HG02623 (cell line): ENCODE results near the gene HIRA.
"Not testable (repeated sequence)": the region's sequence is repeated elsewhere in the genome, so short reads cannot be mapped to it uniquely, and the experiment has no call there.

Experiments used
- ATAC-seq: cut with Tn5 transposase; IDR thresholded peaks from one replicate; pipeline ENCODE4 v1.9.1; 2021; ENCODE audit warnings: moderate library complexity; ENCODE audit not compliant: unreplicated experiment

The HIRA gene

GRCh38 chr22:19463491-19464469 lies 32.2 kb upstream of the HIRA start:
- no peak for ATAC-seq

DNA sequence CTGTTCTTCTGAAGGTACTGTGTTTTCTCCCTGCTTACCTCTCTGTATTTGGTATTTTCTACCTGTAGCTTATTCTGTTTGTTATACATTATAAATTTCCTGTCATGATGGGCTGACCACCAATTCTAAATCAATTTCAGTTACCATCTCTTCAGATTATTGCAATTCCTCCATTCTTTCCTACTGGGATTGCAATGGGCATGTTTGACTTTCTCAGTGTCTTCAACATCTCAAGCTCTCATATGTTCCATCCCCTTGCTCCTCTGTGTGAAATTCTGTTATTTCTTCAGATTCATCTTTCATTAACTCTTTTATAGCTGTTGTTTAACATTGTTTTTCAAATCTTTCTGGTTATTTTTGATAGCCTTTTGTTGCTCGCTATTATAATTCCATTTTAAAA lies 31.5 kb upstream of the HIRA start:
- no peak for ATAC-seq

- no peak for ATAC-seq
Measured at GRCh38 chr22:19461506-19461905, 30.0 kb upstream of the HIRA start.

DNA sequence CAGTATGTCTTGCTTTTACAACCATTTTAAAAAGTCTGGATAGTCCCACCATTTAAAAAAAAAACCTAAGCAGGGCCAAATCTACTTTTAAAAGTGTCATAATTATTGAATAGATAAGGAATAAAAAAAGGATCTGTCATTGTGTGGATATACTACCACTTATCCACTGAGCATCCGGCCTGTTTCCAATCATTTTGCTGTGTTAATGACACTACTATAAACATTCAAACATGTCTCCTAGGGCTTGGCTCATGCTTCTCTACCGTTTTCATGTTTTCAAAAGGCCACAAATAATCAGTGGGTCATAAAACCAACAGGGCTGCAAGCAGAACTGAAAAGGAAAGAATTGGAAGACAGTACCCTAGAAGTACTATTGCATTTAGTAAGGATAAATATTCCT lies 28.5 kb upstream of the HIRA start:
- no peak for ATAC-seq

GRCh38 chr22:19457828-19458428 lies 26.4 kb upstream of the HIRA start:
- ATAC-seq = no peak

DNA sequence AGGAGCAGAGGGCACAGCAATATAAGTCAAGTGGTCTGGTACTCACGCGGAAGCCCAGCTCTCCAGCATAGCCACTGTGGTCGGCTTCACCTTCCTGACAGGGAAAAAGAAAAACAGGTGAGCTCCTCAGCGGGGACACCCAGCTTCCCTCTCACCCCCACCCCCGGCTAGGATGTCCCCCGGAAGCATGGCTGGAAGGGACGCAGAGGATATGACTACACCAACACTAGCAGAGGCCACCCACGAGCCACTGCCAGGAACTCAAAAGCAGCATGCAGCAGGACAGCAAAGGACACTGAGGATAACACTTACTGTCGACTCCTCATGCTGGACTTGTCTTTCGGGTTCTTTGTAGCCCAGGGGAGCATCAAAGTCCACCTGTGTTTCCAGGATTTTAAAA lies 25.0 kb upstream of the HIRA start:
- no peak for ATAC-seq

DNA sequence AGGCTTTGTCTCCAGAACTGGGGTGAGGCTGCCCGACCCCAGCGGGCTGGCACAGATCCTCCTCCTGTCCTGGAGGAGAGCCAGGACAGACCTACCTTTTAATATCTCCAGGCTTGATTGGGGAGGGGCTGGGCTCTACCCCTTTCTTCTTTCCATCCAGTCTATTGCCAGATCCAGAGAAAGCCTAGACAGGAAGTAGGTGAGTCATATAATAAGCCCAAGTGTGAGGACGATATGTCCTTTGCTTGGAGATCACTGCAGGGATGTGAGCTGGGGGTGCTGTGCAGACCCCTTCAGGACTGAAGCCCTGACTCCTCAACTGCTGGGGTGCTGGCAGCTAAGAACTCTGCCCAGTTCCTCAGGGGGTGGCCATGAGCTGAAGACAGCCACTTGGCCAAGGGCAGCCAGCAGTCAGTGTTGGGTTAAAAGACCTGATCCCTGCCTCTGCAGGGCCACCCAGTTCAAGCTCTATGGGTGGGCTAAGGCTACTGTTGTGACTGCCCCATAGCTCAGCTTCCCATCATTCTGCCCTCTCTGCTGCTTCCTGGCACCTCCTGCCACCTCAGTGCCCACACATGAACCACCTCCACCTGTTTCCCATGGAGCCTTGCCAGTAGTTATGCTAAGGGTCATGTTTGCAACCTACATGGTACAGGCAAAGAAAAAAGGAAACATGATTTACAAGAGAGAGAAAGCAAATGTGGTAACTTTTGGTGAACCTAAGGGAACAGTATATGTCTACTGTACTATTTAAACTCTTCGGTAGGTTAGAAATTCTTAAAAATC lies 24.2 kb upstream of the HIRA start:
- no peak for ATAC-seq

DNA sequence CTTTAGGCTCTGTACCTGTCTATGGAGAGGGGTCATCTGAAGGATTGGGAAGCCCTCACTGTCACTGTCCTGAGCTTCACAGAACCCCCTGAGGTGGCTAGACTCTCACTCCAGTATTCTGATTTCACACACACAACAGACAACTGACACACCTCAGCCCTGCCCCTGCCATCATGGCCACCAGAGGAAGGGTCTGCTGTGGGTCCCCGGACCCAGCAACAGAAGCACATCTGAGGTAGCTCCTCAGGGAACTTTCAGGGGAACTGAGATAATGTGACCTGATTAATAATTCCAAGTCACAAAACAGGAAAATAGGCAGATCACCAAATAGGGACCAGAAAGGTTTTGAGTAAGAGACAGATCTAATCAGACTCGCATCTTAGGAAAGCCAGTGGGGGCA lies 23.5 kb upstream of the HIRA start:
- ATAC-seq = no peak

DNA sequence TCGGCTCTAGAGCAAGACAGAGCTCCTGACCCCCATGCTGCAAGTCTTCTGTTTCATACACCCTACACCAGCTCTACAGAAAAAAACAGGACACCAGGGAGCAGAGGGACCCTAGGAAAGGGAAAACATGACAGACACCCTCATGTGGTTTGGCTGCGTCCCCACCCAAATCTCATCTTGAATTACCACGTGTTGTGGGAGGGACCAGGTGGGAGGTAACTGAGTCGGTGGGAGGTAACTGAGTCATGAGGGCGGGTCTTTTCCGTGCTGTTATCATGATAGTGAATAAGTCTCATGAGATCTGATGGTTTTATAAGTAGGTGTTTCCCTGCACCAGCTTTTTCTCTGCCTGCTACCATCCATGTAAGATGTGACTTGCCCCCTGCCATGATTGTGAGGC lies 22.6 kb upstream of the HIRA start:
- ATAC-seq = no peak

- no peak for ATAC-seq
Measured at GRCh38 chr22:19453718-19454117, 22.2 kb upstream of the HIRA start.

DNA sequence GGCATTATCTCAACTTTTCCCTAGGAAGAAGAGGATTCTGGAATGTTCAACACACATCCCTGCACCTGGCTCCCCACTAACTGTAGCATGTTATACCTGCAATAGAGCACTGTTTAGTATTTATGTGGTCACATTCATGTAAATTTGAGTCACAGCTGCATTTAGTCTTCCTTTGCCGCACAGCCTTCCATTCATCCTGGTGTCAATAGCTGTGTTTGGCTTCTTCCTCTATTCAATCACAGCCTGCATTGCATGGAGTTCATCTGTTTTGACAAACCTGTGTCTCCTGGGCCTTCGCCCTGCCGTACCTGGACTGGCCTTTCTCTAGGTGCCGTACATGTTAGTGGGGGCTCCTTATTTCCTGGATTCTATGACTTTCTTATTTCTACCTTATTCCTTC lies 20.0 kb upstream of the HIRA start:
- ATAC-seq = no peak

- no peak for ATAC-seq
Measured at GRCh38 chr22:19450363-19451175, 19.0 kb upstream of the HIRA start.

DNA sequence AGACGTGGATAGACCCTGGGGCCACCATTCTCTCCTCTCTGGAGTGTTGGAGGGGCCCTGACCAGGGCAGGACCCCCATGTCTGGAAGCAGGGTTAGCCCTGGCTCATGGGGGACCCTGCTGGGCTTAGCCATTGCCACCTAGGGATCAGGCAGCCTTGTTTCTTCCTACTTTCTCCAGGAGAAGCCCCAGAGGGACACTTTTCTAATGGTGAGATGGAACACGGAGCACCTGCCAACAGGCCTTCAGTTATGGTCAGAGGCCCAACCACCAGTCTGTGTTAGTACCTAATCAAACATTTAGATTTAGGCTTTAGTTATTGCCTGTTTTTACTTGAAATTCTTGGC lies 17.9 kb upstream of the HIRA start:
- ATAC-seq = no peak

GRCh38 chr22:19448739-19449421 lies 17.3 kb upstream of the HIRA start:
- no peak for ATAC-seq

- ATAC-seq = peak; percentile 37
Measured at GRCh38 chr22:19448076-19448607, 16.6 kb upstream of the HIRA start.

DNA sequence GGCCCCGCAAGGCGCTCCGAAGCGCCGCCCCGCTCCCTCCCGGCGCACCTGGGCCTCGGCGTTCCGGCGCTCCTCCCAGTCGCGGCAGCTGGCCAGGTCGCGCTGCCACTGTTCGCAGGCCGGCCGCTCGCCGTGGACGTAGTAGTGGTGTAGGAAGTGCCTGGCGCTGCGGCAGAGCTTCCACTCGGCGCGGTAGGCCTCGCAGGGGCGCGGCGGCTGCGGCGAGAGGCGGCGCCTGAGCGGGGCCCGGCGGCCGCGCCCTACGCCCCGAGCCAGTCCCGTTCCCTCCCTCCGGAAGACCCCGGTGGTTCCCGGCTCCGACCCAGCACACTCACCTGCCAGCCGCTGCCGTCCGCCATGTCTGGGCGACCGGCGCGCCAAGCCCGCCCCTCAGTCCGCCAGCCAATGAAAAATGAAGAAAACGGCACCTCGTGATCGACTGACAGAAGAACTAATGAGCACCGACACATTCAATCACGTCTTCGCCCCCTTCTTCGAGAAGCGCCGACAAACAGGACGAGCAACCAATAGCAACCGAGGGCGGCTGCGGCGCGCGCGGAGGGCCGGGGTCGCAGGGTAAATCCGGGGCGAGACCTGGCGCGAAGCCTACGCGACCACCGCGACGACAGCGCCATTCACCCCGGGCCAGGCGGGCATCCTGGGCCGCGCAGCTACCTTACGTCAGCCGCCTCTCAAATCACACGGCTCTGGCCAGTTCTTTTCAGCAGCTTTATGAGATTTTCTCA lies 16.0 kb upstream of the HIRA start, which contains the start of gene C22orf39:
Gene C22orf39 (minus strand): TSS at position 382 of the 746 bp plus-strand sequence. CDS start 23 bp downstream, at position 359.
- peak; percentile 81 for ATAC-seq

DNA sequence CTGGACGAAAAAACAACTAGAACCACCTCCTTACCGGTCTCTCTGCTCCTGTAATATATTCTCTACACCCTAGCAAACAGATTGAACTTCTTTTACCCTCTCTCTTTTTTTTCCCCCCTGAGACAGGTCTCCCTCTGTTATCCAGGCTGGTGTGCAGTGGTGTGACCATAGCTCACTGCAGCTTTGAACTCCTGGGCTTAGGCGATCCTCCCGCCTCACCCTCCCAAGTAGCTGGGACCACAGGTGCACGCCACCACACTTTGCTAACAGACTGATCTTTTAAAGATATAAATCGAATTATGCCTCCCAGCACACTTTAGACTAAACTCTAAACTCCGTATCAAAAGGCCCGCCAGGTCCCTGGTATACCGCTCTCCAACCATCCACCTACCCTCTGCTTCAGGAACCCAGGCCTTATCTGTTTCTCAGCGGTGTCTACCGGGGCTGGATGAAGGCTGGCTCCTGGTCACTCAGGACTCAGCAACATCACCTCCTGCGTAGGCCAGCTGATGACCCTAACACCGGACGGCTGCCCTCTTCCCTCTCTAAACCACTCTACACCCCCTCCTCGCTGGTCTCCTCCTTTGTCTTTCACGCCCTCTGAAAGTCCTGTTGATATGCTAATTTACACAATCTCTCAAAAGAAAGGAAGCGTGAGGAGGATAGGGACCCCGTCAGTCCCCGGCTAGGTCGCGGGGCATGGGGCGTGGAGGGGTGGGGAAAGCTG lies 15.2 kb upstream of the HIRA start:
- no peak for ATAC-seq

GRCh38 chr22:19445279-19445982 lies 13.9 kb upstream of the HIRA start:
- ATAC-seq = not testable (repeated sequence)
